HepG2 (cell line): Measurements from ENCODE around the gene DRAP1. TPM values are rescaled to one million over a fixed set of nuclear protein-coding genes. Genes with fewer than 3 reads are reported as not detected.
A peak's percentile ranks its signal among the peaks of the same experiment; 100 is the strongest.

ENCODE experiments used
- GLI4 ChIP-seq: sonication (generic); formaldehyde crosslinking; IDR thresholded peaks from 2 replicates; pipeline ENCODE4 v1.5.1; 2020; ENCODE audit warnings: missing genetic modification reagents, mild to moderate bottlenecking, moderate library complexity, borderline replicate concordance
- HDAC6 ChIP-seq: fragments of 200-600 bp; sonication (generic); IDR thresholded peaks from 2 replicates; pipeline ENCODE4 v1.7.0; 2017; ENCODE audit warnings: mild to moderate bottlenecking, antibody characterized with exemption, low read length, low read depth
- KAT7 ChIP-seq: IDR thresholded peaks from 2 replicates; pipeline ENCODE4 v1.6.1; 2018; ENCODE audit warnings: borderline replicate concordance, missing compliant biosample characterization
- KMT2A ChIP-seq: sonication (generic); formaldehyde crosslinking; IDR thresholded peaks from 2 replicates; pipeline ENCODE4 v1.4.0; 2020; ENCODE audit warnings: missing genetic modification reagents
- MAFF ChIP-seq: IDR thresholded peaks from 2 replicates; pipeline ENCODE4 v1.6.1; 2011; ENCODE audit warnings: low read depth, low read length, improper control_type of control experiment
- NFE2L2 ChIP-seq: fragments of 150-350 bp; IDR thresholded peaks from 2 replicates; pipeline ENCODE4 v1.6.1; 2014; ENCODE audit warnings: low read length
- SMAD3 ChIP-seq: sonication (generic); formaldehyde crosslinking; IDR thresholded peaks from 2 replicates; pipeline ENCODE4 v1.4.0; 2020; ENCODE audit warnings: missing genetic modification reagents
- TRIM24 ChIP-seq: sonication (generic); formaldehyde crosslinking; IDR thresholded peaks from 2 replicates; pipeline ENCODE4 v1.8.0; 2022; ENCODE audit warnings: mild to moderate bottlenecking, missing genetic modification reagents
- ZBTB8A ChIP-seq: sonication (generic); formaldehyde crosslinking; IDR thresholded peaks from 2 replicates; pipeline ENCODE4 v1.4.0; 2020; ENCODE audit warnings: mild to moderate bottlenecking, low read depth, missing genetic modification reagents, borderline replicate concordance
- ZNF12 ChIP-seq: sonication (generic); formaldehyde crosslinking; IDR thresholded peaks from 2 replicates; pipeline ENCODE4 v1.5.0; 2020; ENCODE audit warnings: missing genetic modification reagents
- ZNF644 ChIP-seq: IDR thresholded peaks from 2 replicates; pipeline ENCODE4 v1.6.1; 2016; ENCODE audit warnings: low read depth
- ZNF652 ChIP-seq: IDR thresholded peaks from 2 replicates; pipeline ENCODE4 v1.6.1; 2016; ENCODE audit warnings: low read depth, borderline replicate concordance
- polyA plus RNA-seq, 8 experiments: library from polyadenylated mRNA; depleted of rRNA in 3 of 8; stranded (reverse) in 7 of 8; unstranded in 1 of 8; fragments of >200 nt; fragmentation: Illumina TruSeq in 4 of 8; extraction: Trizol in 4 of 8; gene quantifications; 2 replicates each; pipeline versions ENCODE4 v1.2.1 to v1.2.3, GENCODE V29; 2011 to 2016; ENCODE audit warnings: low read depth in 4 of 8, missing spikeins in 1 of 8, mixed read lengths in 1 of 8; ENCODE audit not compliant: insufficient read depth in 1 of 8
- total RNA-seq, 5 experiments: library from RNA; depleted of rRNA; stranded (reverse); fragments of >200 nt; fragmentation: Illumina TruSeq; extraction: Trizol; gene quantifications; 2 replicates each; pipeline ENCODE4 v1.2.3, GENCODE V29; 2016; ENCODE audit warnings: low read depth in 1 of 5
- TF ChIP-seq, protein P1 (sequence below): sonication (generic); formaldehyde crosslinking; IDR thresholded peaks from 2 replicates; pipeline ENCODE4; 2020; ENCODE audit warnings: missing genetic modification reagents, mild to moderate bottlenecking, borderline replicate concordance
- TF ChIP-seq, protein P2 (sequence below): sonication (generic); formaldehyde crosslinking; IDR thresholded peaks from 2 replicates; pipeline ENCODE4 v1.5.1; 2020; ENCODE audit warnings: mild to moderate bottlenecking, missing genetic modification reagents, moderate library complexity
- TF ChIP-seq, protein P3 (sequence below): sonication (generic); formaldehyde crosslinking; IDR thresholded peaks from 2 replicates; pipeline ENCODE4 v1.4.0; 2020; ENCODE audit warnings: mild to moderate bottlenecking, missing genetic modification reagents
- TF ChIP-seq, protein P4 (sequence below): sonication (generic); formaldehyde crosslinking; IDR thresholded peaks from 2 replicates; pipeline ENCODE4 v1.8.1; 2023; ENCODE audit warnings: mild to moderate bottlenecking, inconsistent platforms, moderate library complexity, missing genetic modification reagents, borderline replicate concordance
- TF ChIP-seq, protein P5 (sequence below): sonication (generic); formaldehyde crosslinking; IDR thresholded peaks from 2 replicates; pipeline ENCODE4 v1.5.1; 2020; ENCODE audit warnings: mild to moderate bottlenecking, missing genetic modification reagents, borderline replicate concordance

The DRAP1 gene
- total and polyA plus RNA-seq, 2 of the 13 experiments (the other 11 are each of a cell fraction or from before 2014, with no cell fraction given), result 46.8 to 52.3 TPM

DNA sequence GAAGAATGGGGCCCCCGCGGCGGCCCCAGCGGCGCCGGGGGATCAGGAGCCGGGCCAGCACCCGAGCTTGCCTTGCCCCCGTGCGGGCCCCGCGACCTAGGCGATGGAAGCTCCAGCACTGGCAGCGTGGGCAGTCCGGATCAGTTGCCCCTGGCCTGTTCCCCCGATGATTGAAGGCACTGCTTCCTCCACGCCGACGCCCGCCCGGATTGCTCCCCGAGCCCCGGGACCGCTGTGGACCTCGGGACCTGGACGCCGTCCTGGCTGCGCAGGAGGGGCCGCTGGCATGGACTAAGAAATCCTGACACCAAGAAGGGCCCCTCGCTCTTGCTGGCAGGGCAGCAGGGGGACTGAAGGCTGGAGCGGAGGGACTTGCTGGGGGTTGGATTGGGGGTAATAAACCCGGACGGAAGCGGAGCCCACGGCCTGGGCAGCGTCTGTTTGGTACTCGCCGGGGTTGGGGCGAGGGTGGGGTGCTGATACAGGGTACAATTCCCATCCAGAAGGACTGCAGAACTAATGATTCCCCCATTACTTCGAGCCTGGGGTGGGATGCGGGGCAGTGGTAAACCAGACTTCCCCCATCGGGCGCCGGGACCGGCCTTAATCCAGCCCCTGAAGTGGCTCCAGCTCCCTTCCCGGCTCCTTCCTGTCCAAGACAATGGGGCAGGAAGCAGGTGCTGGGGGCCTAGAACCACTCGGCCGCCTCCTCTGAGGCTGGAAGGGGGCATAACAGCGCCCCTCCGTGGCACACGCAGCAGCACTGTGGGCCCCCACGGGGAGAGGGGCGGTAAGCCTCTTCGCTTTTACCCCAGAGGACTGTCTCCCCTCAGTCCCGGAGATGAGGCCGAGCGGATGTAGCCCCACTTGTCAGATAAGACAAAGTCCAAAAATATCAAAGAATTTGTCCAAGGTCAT is 27.7 kb upstream of the DRAP1 start (continued):
- TF ChIP-seq SMAD3 (CRISPR knock-in tag), result peak; percentile 27; the same call in 1 of the 2 replicates
- TF ChIP-seq MAFF, result no peak
- TF ChIP-seq TRIM24 (CRISPR knock-in tag), result no peak
- no peak for TF ChIP-seq ZNF12 (CRISPR knock-in tag)
- TF ChIP-seq, protein P1, sequence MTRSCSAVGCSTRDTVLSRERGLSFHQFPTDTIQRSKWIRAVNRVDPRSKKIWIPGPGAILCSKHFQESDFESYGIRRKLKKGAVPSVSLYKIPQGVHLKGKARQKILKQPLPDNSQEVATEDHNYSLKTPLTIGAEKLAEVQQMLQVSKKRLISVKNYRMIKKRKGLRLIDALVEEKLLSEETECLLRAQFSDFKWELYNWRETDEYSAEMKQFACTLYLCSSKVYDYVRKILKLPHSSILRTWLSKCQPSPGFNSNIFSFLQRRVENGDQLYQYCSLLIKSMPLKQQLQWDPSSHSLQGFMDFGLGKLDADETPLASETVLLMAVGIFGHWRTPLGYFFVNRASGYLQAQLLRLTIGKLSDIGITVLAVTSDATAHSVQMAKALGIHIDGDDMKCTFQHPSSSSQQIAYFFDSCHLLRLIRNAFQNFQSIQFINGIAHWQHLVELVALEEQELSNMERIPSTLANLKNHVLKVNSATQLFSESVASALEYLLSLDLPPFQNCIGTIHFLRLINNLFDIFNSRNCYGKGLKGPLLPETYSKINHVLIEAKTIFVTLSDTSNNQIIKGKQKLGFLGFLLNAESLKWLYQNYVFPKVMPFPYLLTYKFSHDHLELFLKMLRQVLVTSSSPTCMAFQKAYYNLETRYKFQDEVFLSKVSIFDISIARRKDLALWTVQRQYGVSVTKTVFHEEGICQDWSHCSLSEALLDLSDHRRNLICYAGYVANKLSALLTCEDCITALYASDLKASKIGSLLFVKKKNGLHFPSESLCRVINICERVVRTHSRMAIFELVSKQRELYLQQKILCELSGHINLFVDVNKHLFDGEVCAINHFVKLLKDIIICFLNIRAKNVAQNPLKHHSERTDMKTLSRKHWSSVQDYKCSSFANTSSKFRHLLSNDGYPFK (CRISPR knock-in tag), result peak; percentile 43; the same call in 1 of the 2 replicates
- no peak for TF ChIP-seq KAT7 (CRISPR knock-in tag)
- TF ChIP-seq, protein P2, sequence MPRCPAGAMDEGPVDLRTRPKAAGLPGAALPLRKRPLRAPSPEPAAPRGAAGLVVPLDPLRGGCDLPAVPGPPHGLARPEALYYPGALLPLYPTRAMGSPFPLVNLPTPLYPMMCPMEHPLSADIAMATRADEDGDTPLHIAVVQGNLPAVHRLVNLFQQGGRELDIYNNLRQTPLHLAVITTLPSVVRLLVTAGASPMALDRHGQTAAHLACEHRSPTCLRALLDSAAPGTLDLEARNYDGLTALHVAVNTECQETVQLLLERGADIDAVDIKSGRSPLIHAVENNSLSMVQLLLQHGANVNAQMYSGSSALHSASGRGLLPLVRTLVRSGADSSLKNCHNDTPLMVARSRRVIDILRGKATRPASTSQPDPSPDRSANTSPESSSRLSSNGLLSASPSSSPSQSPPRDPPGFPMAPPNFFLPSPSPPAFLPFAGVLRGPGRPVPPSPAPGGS (CRISPR knock-in tag), result no peak
- TF ChIP-seq HDAC6, result no peak
- TF ChIP-seq, protein P3, sequence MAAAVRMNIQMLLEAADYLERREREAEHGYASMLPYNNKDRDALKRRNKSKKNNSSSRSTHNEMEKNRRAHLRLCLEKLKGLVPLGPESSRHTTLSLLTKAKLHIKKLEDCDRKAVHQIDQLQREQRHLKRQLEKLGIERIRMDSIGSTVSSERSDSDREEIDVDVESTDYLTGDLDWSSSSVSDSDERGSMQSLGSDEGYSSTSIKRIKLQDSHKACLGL (CRISPR knock-in tag), result 0 out of 2 replicates have a peak, but pooled peaks have one; percentile 0
- TF ChIP-seq NFE2L2, result no peak
- TF ChIP-seq, protein P4, sequence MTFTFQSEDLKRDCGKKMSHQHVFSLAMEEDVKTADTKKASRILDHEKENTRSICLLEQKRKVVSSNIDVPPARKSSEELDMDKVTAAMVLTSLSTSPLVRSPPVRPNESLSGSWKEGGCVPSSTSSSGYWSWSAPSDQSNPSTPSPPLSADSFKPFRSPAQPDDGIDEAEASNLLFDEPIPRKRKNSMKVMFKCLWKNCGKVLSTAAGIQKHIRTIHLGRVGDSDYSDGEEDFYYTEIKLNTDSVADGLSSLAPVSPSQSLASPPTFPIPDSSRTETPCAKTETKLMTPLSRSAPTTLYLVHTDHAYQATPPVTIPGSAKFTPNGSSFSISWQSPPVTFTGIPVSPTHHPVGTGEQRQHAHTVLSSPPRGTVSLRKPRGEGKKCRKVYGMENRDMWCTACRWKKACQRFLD (CRISPR knock-in tag), result no peak; the same call in 1 of the 2 replicates
- TF ChIP-seq KMT2A, result no peak; the same call in 1 of the 2 replicates
- TF ChIP-seq, protein P5, sequence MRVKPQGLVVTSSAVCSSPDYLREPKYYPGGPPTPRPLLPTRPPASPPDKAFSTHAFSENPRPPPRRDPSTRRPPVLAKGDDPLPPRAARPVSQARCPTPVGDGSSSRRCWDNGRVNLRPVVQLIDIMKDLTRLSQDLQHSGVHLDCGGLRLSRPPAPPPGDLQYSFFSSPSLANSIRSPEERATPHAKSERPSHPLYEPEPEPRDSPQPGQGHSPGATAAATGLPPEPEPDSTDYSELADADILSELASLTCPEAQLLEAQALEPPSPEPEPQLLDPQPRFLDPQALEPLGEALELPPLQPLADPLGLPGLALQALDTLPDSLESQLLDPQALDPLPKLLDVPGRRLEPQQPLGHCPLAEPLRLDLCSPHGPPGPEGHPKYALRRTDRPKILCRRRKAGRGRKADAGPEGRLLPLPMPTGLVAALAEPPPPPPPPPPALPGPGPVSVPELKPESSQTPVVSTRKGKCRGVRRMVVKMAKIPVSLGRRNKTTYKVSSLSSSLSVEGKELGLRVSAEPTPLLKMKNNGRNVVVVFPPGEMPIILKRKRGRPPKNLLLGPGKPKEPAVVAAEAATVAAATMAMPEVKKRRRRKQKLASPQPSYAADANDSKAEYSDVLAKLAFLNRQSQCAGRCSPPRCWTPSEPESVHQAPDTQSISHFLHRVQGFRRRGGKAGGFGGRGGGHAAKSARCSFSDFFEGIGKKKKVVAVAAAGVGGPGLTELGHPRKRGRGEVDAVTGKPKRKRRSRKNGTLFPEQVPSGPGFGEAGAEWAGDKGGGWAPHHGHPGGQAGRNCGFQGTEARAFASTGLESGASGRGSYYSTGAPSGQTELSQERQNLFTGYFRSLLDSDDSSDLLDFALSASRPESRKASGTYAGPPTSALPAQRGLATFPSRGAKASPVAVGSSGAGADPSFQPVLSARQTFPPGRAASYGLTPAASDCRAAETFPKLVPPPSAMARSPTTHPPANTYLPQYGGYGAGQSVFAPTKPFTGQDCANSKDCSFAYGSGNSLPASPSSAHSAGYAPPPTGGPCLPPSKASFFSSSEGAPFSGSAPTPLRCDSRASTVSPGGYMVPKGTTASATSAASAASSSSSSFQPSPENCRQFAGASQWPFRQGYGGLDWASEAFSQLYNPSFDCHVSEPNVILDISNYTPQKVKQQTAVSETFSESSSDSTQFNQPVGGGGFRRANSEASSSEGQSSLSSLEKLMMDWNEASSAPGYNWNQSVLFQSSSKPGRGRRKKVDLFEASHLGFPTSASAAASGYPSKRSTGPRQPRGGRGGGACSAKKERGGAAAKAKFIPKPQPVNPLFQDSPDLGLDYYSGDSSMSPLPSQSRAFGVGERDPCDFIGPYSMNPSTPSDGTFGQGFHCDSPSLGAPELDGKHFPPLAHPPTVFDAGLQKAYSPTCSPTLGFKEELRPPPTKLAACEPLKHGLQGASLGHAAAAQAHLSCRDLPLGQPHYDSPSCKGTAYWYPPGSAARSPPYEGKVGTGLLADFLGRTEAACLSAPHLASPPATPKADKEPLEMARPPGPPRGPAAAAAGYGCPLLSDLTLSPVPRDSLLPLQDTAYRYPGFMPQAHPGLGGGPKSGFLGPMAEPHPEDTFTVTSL (CRISPR knock-in tag), result no peak
- TF ChIP-seq ZNF644 (CRISPR knock-in tag), result no peak
- no peak for TF ChIP-seq GLI4 (CRISPR knock-in tag)
- no peak for TF ChIP-seq ZNF652
- TF ChIP-seq ZBTB8A, result no peak
